ENCODE measurements around the gene ITM2B. TPM values are rescaled to one million over a fixed set of nuclear protein-coding genes. Genes with fewer than 3 reads are reported as not detected.
"Not testable (repeated sequence)": the region's sequence is repeated elsewhere in the genome, so short reads cannot be mapped to it uniquely, and the experiment has no call there.

Gene ITM2B
- total RNA-seq, 1 experiment from 2014 or later: 178 TPM

DNA sequence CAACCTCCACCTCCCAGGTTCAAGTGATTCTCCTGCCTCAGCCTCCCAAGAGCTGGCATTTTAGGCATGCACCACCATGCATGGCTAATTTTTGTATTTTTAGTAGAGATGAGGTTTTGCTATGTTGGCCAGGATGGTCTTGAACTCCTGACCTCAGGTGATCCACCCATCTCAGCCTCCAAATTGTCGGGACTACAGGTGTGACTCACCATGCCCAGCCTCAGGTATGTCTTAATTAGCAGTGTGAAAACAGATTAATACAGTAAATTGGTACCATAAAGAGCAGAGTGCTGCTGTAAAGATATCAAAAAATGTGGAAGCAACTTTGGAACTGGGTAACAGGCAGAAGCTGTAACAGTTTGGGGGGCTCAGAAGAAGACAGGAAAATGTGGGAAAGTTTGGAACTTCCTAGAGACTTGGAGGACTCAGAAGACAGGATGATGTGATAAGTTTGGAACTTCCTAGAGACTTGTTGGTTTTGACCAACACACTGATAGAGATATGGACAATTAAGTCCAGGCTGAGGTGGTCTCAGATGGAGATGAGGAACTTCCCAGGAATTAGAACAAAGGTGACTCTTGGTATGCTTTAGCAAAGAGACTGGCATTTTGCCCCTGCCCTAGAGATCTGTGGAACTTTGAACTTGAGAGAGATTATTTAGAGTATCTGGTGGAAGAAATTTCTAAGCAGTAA, 17.3 kb upstream of the ITM2B start:
- H3K27me3 Mint-ChIP-seq (ENCODE audit: low read depth); POLR2A ChIA-PET; H3K4me1 Mint-ChIP-seq; ATAC-seq; CTCF ChIA-PET; DNase-seq (ENCODE audit: low spot score); H3K27ac Mint-ChIP-seq; H3K4me3 Mint-ChIP-seq: not testable (repeated sequence)
- Mint-ChIP-seq H3K9me3 (peaks cover 27% of the 10 kb centered on the region), H3K36me3 (peaks cover 18% of the 10 kb centered on the region)

DNA sequence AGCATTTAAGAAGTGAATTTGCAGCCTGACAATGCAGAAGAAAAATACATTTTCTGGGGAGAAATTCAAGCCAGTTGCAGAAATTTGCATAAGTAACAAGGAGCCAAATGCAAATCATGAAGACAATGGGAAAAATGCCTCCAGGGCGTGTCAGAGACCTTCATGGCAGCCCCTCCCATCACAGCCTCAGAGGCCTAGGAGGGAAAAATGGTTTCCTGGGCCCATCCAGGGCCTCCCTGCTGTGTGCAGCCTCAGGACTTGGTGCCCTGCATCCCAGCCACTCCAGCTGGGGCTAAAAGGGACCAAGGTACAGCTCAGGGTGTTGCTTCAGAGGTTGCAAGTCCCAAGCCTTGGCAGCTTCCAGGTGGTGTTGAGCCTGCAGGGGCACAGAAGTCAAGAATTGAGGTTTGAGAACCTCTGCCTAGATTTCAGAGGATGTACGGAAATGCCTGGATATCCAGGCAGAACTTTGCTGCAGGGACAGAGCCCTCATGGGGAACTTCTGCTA, 16.7 kb upstream of the ITM2B start:
- peaks cover 18% of the 10 kb centered on the region for H3K36me3 Mint-ChIP-seq
- H3K4me1 Mint-ChIP-seq: 0 out of 2 replicates have a peak, but pooled peaks cover 2% of the 10 kb centered on the region
- no peak for DNase-seq (ENCODE audit: low spot score)
- POLR2A ChIA-PET: no interaction called here
- CTCF ChIA-PET: no interaction called here
- H3K9me3 Mint-ChIP-seq: peaks cover 27% of the 10 kb centered on the region
- H3K27ac Mint-ChIP-seq: no peak overlapping the region
- H3K27me3 Mint-ChIP-seq (ENCODE audit: low read depth): no peaks in the 10 kb centered on the region; the same call in 1 of the 2 replicates
- TF ChIP-seq, protein P1, sequence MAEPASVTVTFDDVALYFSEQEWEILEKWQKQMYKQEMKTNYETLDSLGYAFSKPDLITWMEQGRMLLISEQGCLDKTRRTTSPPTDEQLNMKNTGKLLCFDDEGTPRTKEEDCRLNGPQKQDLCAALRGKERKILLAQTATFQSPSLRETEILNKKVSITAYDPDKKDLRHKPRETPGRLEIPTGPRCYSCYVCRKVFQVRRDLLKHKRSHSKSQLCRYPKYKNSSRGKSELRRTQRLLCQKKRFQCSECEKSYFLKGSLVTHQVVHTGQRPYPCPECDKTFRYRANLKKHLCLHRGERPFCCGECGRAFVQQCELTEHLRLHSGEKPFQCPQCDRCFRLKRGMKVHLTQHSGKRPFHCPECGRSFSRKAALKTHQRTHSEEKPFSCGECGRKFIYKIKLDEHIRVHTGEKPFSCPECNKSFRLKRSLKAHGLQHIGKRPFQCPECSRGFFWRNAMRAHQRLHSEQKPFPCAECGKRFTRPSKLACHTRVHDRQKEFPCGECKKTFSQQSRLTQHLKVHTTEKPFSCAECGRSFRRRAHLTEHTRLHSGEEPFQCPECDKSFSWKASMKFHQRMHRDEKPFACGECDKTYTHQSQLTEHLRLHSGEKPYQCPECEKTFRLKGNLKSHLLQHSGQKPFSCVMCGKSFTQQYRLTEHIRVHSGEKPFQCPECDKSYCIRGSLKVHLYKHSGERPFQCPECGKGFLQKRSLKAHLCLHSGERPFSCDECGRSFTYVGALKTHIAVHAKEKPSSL (CRISPR knock-in tag; conservative IDR thresholded peaks at IDR 0.05): no peak
- TF ChIP-seq, protein P2, sequence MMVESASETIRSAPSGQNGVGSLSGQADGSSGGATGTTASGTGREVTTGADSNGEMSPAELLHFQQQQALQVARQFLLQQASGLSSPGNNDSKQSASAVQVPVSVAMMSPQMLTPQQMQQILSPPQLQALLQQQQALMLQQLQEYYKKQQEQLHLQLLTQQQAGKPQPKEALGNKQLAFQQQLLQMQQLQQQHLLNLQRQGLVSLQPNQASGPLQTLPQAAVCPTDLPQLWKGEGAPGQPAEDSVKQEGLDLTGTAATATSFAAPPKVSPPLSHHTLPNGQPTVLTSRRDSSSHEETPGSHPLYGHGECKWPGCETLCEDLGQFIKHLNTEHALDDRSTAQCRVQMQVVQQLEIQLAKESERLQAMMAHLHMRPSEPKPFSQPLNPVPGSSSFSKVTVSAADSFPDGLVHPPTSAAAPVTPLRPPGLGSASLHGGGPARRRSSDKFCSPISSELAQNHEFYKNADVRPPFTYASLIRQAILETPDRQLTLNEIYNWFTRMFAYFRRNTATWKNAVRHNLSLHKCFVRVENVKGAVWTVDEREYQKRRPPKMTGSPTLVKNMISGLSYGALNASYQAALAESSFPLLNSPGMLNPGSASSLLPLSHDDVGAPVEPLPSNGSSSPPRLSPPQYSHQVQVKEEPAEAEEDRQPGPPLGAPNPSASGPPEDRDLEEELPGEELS (CRISPR knock-in tag; IDR thresholded peaks at IDR 0.05): no peak
- TF ChIP-seq, protein P3, sequence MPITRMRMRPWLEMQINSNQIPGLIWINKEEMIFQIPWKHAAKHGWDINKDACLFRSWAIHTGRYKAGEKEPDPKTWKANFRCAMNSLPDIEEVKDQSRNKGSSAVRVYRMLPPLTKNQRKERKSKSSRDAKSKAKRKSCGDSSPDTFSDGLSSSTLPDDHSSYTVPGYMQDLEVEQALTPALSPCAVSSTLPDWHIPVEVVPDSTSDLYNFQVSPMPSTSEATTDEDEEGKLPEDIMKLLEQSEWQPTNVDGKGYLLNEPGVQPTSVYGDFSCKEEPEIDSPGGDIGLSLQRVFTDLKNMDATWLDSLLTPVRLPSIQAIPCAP (CRISPR knock-in tag; IDR thresholded peaks at IDR 0.05): no peak
- TF ChIP-seq, protein P4, sequence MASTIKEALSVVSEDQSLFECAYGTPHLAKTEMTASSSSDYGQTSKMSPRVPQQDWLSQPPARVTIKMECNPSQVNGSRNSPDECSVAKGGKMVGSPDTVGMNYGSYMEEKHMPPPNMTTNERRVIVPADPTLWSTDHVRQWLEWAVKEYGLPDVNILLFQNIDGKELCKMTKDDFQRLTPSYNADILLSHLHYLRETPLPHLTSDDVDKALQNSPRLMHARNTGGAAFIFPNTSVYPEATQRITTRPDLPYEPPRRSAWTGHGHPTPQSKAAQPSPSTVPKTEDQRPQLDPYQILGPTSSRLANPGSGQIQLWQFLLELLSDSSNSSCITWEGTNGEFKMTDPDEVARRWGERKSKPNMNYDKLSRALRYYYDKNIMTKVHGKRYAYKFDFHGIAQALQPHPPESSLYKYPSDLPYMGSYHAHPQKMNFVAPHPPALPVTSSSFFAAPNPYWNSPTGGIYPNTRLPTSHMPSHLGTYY (CRISPR knock-in tag; IDR thresholded peaks at IDR 0.05): no peak
- TF ChIP-seq, protein P5, sequence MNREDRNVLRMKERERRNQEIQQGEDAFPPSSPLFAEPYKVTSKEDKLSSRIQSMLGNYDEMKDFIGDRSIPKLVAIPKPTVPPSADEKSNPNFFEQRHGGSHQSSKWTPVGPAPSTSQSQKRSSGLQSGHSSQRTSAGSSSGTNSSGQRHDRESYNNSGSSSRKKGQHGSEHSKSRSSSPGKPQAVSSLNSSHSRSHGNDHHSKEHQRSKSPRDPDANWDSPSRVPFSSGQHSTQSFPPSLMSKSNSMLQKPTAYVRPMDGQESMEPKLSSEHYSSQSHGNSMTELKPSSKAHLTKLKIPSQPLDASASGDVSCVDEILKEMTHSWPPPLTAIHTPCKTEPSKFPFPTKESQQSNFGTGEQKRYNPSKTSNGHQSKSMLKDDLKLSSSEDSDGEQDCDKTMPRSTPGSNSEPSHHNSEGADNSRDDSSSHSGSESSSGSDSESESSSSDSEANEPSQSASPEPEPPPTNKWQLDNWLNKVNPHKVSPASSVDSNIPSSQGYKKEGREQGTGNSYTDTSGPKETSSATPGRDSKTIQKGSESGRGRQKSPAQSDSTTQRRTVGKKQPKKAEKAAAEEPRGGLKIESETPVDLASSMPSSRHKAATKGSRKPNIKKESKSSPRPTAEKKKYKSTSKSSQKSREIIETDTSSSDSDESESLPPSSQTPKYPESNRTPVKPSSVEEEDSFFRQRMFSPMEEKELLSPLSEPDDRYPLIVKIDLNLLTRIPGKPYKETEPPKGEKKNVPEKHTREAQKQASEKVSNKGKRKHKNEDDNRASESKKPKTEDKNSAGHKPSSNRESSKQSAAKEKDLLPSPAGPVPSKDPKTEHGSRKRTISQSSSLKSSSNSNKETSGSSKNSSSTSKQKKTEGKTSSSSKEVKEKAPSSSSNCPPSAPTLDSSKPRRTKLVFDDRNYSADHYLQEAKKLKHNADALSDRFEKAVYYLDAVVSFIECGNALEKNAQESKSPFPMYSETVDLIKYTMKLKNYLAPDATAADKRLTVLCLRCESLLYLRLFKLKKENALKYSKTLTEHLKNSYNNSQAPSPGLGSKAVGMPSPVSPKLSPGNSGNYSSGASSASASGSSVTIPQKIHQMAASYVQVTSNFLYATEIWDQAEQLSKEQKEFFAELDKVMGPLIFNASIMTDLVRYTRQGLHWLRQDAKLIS (CRISPR knock-in tag; IDR thresholded peaks at IDR 0.05; ENCODE audit: borderline replicate concordance): no peak
- TF ChIP-seq CREM (CRISPR knock-in tag; IDR thresholded peaks at IDR 0.05): no peak
- no peak for TF ChIP-seq MXD4 (CRISPR knock-in tag; IDR thresholded peaks at IDR 0.05; ENCODE audit: borderline replicate concordance)
- TF ChIP-seq, protein P6, sequence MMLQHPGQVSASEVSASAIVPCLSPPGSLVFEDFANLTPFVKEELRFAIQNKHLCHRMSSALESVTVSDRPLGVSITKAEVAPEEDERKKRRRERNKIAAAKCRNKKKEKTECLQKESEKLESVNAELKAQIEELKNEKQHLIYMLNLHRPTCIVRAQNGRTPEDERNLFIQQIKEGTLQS (CRISPR knock-in tag; conservative IDR thresholded peaks at IDR 0.05): no peak
- no peak for TF ChIP-seq TCF7 (CRISPR knock-in tag; IDR thresholded peaks at IDR 0.05; ENCODE audit: low read depth)
- TF ChIP-seq, protein P7, sequence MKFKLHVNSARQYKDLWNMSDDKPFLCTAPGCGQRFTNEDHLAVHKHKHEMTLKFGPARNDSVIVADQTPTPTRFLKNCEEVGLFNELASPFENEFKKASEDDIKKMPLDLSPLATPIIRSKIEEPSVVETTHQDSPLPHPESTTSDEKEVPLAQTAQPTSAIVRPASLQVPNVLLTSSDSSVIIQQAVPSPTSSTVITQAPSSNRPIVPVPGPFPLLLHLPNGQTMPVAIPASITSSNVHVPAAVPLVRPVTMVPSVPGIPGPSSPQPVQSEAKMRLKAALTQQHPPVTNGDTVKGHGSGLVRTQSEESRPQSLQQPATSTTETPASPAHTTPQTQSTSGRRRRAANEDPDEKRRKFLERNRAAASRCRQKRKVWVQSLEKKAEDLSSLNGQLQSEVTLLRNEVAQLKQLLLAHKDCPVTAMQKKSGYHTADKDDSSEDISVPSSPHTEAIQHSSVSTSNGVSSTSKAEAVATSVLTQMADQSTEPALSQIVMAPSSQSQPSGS (CRISPR knock-in tag; IDR thresholded peaks at IDR 0.05; ENCODE audit: borderline replicate concordance, low read depth): no peak
- no peak for TF ChIP-seq NR1H2 (CRISPR knock-in tag; IDR thresholded peaks at IDR 0.05)
- TF ChIP-seq SOX15 (CRISPR knock-in tag; IDR thresholded peaks at IDR 0.05): no peak
- TF ChIP-seq NFYB (CRISPR knock-in tag; conservative IDR thresholded peaks at IDR 0.05; ENCODE audit: low read depth): no peak
- TF ChIP-seq ZNF396 (CRISPR knock-in tag; IDR thresholded peaks at IDR 0.05; ENCODE audit: borderline replicate concordance): no peak
- TF ChIP-seq FOXK1 (CRISPR knock-in tag; IDR thresholded peaks at IDR 0.05): no peak
- TF ChIP-seq ELF4 (CRISPR knock-in tag; IDR thresholded peaks at IDR 0.05; ENCODE audit: low read depth): no peak
- TF ChIP-seq, protein P8, sequence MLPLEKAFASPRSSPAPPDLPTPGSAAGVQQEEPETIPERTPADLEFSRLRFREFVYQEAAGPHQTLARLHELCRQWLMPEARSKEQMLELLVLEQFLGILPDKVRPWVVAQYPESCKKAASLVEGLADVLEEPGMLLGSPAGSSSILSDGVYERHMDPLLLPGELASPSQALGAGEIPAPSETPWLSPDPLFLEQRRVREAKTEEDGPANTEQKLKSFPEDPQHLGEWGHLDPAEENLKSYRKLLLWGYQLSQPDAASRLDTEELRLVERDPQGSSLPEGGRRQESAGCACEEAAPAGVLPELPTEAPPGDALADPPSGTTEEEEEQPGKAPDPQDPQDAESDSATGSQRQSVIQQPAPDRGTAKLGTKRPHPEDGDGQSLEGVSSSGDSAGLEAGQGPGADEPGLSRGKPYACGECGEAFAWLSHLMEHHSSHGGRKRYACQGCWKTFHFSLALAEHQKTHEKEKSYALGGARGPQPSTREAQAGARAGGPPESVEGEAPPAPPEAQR (CRISPR knock-in tag; IDR thresholded peaks at IDR 0.05): no peak
- no peak overlapping the region for H3K4me3 Mint-ChIP-seq
- ATAC-seq: no peak
